Measurements from ENCODE around the gene NRCAM.

The NRCAM gene

GRCh38 chr7:108417926-108418325 is 38.3 kb downstream of the NRCAM start:
- ChIA-PET POLR2A (interaction anchor here (1.4 kb wide), 1 partner anchor 108 kb away, joined by 3 read pairs; the partner anchor contains the start of gene PNPLA8), CTCF (no interaction called here)
- H3K9me3 ChIP-seq (ENCODE audit: control insufficient read depth, insufficient read depth, low read depth, low read length), result no peaks in the 10 kb centered on the region
- no peak overlapping the region for H3K27ac ChIP-seq (ENCODE audit: extremely low read depth, low read depth, low read length)
- H3K36me3 ChIP-seq (ENCODE audit: control insufficient read depth in 2 of 2, insufficient read depth in 1 of 2, low read length in 2 of 2), result no peaks in the 10 kb centered on the region
- TF ChIP-seq ZNF274 (IDR thresholded peaks at IDR 0.05; ENCODE audit: low read length), result no peak
- no peak for TF ChIP-seq ZNF274 (tag by site-specific recombination; IDR thresholded peaks at IDR 0.05; ENCODE audit: borderline replicate concordance)
- TF ChIP-seq BCL11B (tag by site-specific recombination; IDR thresholded peaks at IDR 0.05; ENCODE audit: low read depth), result no peak
- no peak for TF ChIP-seq WT1 (tag by site-specific recombination; IDR thresholded peaks at IDR 0.05)
- TF ChIP-seq ZNF16 (tag by site-specific recombination; IDR thresholded peaks at IDR 0.05; ENCODE audit: low read depth), result no peak
- no peak for TF ChIP-seq ZBTB8A (tag by site-specific recombination; IDR thresholded peaks at IDR 0.05)
- TF ChIP-seq HOXC10 (CRISPR knock-in tag; IDR thresholded peaks at IDR 0.05), result no peak
- TF ChIP-seq ZNF792 (tag by site-specific recombination; IDR thresholded peaks at IDR 0.05), result no peak
- TF ChIP-seq, protein P1, sequence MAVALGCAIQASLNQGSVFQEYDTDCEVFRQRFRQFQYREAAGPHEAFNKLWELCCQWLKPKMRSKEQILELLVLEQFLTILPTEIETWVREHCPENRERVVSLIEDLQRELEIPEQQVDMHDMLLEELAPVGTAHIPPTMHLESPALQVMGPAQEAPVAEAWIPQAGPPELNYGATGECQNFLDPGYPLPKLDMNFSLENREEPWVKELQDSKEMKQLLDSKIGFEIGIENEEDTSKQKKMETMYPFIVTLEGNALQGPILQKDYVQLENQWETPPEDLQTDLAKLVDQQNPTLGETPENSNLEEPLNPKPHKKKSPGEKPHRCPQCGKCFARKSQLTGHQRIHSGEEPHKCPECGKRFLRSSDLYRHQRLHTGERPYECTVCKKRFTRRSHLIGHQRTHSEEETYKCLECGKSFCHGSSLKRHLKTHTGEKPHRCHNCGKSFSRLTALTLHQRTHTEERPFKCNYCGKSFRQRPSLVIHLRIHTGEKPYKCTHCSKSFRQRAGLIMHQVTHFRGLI (tag by site-specific recombination; IDR thresholded peaks at IDR 0.05), result no peak
- TF ChIP-seq, protein P2, sequence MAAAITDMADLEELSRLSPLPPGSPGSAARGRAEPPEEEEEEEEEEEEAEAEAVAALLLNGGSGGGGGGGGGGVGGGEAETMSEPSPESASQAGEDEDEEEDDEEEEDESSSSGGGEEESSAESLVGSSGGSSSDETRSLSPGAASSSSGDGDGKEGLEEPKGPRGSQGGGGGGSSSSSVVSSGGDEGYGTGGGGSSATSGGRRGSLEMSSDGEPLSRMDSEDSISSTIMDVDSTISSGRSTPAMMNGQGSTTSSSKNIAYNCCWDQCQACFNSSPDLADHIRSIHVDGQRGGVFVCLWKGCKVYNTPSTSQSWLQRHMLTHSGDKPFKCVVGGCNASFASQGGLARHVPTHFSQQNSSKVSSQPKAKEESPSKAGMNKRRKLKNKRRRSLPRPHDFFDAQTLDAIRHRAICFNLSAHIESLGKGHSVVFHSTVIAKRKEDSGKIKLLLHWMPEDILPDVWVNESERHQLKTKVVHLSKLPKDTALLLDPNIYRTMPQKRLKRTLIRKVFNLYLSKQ (tag by site-specific recombination; IDR thresholded peaks at IDR 0.05; ENCODE audit: borderline replicate concordance), result no peak
- TF ChIP-seq ZNF701 (tag by site-specific recombination; IDR thresholded peaks at IDR 0.05), result no peak
- no peak for TF ChIP-seq ZNF335 (tag by site-specific recombination; conservative IDR thresholded peaks at IDR 0.05)
- TF ChIP-seq ZNF571 (tag by site-specific recombination; IDR thresholded peaks at IDR 0.05), result no peak
- TF ChIP-seq, protein P3, sequence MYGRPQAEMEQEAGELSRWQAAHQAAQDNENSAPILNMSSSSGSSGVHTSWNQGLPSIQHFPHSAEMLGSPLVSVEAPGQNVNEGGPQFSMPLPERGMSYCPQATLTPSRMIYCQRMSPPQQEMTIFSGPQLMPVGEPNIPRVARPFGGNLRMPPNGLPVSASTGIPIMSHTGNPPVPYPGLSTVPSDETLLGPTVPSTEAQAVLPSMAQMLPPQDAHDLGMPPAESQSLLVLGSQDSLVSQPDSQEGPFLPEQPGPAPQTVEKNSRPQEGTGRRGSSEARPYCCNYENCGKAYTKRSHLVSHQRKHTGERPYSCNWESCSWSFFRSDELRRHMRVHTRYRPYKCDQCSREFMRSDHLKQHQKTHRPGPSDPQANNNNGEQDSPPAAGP (tag by site-specific recombination; IDR thresholded peaks at IDR 0.05), result no peak
- no peak for TF ChIP-seq ZNF513 (tag by site-specific recombination; IDR thresholded peaks at IDR 0.05)
- no peak for TF ChIP-seq ZNF843 (tag by site-specific recombination; IDR thresholded peaks at IDR 0.05)
- TF ChIP-seq ZNF114 (tag by site-specific recombination; IDR thresholded peaks at IDR 0.05), result no peak
- no peak for TF ChIP-seq ZNF394 (tag by site-specific recombination; IDR thresholded peaks at IDR 0.05; ENCODE audit: borderline replicate concordance)
- TF ChIP-seq, protein P4, sequence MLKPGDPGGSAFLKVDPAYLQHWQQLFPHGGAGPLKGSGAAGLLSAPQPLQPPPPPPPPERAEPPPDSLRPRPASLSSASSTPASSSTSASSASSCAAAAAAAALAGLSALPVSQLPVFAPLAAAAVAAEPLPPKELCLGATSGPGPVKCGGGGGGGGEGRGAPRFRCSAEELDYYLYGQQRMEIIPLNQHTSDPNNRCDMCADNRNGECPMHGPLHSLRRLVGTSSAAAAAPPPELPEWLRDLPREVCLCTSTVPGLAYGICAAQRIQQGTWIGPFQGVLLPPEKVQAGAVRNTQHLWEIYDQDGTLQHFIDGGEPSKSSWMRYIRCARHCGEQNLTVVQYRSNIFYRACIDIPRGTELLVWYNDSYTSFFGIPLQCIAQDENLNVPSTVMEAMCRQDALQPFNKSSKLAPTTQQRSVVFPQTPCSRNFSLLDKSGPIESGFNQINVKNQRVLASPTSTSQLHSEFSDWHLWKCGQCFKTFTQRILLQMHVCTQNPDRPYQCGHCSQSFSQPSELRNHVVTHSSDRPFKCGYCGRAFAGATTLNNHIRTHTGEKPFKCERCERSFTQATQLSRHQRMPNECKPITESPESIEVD (tag by site-specific recombination; IDR thresholded peaks at IDR 0.05), result no peak
- no peak for TF ChIP-seq KLF10 (tag by site-specific recombination; IDR thresholded peaks at IDR 0.05)
- peaks cover 44% of the 10 kb centered on the region for H3K4me1 ChIP-seq (ENCODE audit: control insufficient read depth, insufficient read depth, low read length)
- no peak overlapping the region for H3K4me3 ChIP-seq (ENCODE audit: low read depth, low read length)
